ENCODE results near the gene FARSA. TPM values are rescaled to one million over a fixed set of nuclear protein-coding genes. Genes with fewer than 3 reads are reported as not detected.
A peak's percentile ranks its signal among the peaks of the same experiment; 100 is the strongest.

Gene FARSA
- total RNA-seq, 6 donors from 2014 or later = 35.3 to 104 (median 53.4) TPM

GRCh38 chr19:12885749-12886650 lies 47.5 kb downstream of the FARSA start:
- no peak for TF ChIP-seq POLR2AphosphoS5 (IDR thresholded peaks at IDR 0.05)
- TF ChIP-seq CTCF (IDR thresholded peaks at IDR 0.05) = peak in 1 of 6 experiments; percentile 3
- H3K4me3 ChIP-seq = peak overlapping the region; percentile 28 to 57 (median 48)
- H3K27me3 ChIP-seq = peaks cover 0 to 6% (median 2%) of the 10 kb centered on the region in 4 donors
- DNase-seq (no peak), ATAC-seq (ENCODE audit: low FRiP score in 2 of 2) (no peak)
- no peaks in the 10 kb centered on the region for H3K36me3 ChIP-seq
- H3K4me1 ChIP-seq = peaks cover 21 to 33% (median 23%) of the 10 kb centered on the region in 4 donors
- H3K9me3 ChIP-seq = peaks cover 0 to 8% (median 4%) of the 10 kb centered on the region in 4 donors
- H3K27ac ChIP-seq = peak overlapping the region in 2 of 4 donors; percentile 38 to 54
- 19 to 35% methylated on average over 4 to 13 of the region's 53 CpGs for WGBS, 2 donors

- H3K4me3 ChIP-seq = peak overlapping the region; percentile 28 to 57 (median 48)
- H3K27ac ChIP-seq = peak overlapping the region in 3 of 4 donors; percentile 38 to 54 (median 40)
- peak; percentile 62 to 81 for ATAC-seq (ENCODE audit: low FRiP score in 2 of 2)
- no peaks in the 10 kb centered on the region for H3K36me3 ChIP-seq
- 9% methylated on average over 53 of the region's 73 CpGs; no CpG with 5 or more reads in 1 of the 2 donors for WGBS, 2 donors
- peak; percentile 93 to 98 for DNase-seq
- TF ChIP-seq POLR2AphosphoS5 (IDR thresholded peaks at IDR 0.05) (no peak), CTCF (IDR thresholded peaks at IDR 0.05) (peak; percentile 56 to 82 (median 70))
- H3K9me3 ChIP-seq = peaks cover 0 to 8% (median 4%) of the 10 kb centered on the region in 4 donors
- peaks cover 21 to 36% (median 25%) of the 10 kb centered on the region in 4 donors for H3K4me1 ChIP-seq
- H3K27me3 ChIP-seq = peaks cover 0 to 6% (median 2%) of the 10 kb centered on the region in 4 donors
Measured at GRCh38 chr19:12884926-12885748, 48.4 kb downstream of the FARSA start.

GRCh38 chr19:12884627-12884925 lies 48.9 kb downstream of the FARSA start:
- H3K36me3 ChIP-seq = no peaks in the 10 kb centered on the region
- DNase-seq (no peak), ATAC-seq (ENCODE audit: low FRiP score in 2 of 2) (no peak)
- 69 to 75% methylated on average over 8 to 12 of the region's 12 CpGs for WGBS, 2 donors
- H3K4me1 ChIP-seq = peaks cover 21 to 38% (median 26%) of the 10 kb centered on the region in 4 donors
- peaks cover 0 to 8% (median 4%) of the 10 kb centered on the region in 4 donors for H3K9me3 ChIP-seq
- H3K4me3 ChIP-seq = peak overlapping the region in 3 of 4 donors; percentile 43 to 57 (median 53)
- TF ChIP-seq POLR2A (IDR thresholded peaks at IDR 0.05) (no peak), CTCF (IDR thresholded peaks at IDR 0.05) (no peak), EP300 (IDR thresholded peaks at IDR 0.05) (no peak), POLR2AphosphoS5 (IDR thresholded peaks at IDR 0.05) (no peak)
- peaks cover 0 to 6% (median 2%) of the 10 kb centered on the region in 4 donors for H3K27me3 ChIP-seq
- peak overlapping the region in 3 of 4 donors; percentile 10 to 54 (median 40) for H3K27ac ChIP-seq

GRCh38 chr19:12884202-12884601 lies 49.3 kb downstream of the FARSA start:
- TF ChIP-seq POLR2A (IDR thresholded peaks at IDR 0.05) (no peak), CTCF (IDR thresholded peaks at IDR 0.05) (no peak), POLR2AphosphoS5 (IDR thresholded peaks at IDR 0.05) (no peak), EP300 (IDR thresholded peaks at IDR 0.05) (no peak)
- Histone ChIP-seq H3K9me3 (peaks cover 0 to 8% (median 4%) of the 10 kb centered on the region in 4 donors), H3K4me3 (no peak overlapping the region), H3K36me3 (no peaks in the 10 kb centered on the region), H3K27ac (peak overlapping the region in 1 of 4 donors; percentile 54), H3K27me3 (peaks cover 0 to 6% (median 2%) of the 10 kb centered on the region in 4 donors), H3K4me1 (peaks cover 21 to 38% (median 27%) of the 10 kb centered on the region in 4 donors)
- ATAC-seq (ENCODE audit: low FRiP score in 2 of 2) = no peak
- 70 to 93% methylated on average over 1 to 3 of the region's 3 CpGs for WGBS, 2 donors
- DNase-seq = no peak

Data from upper lobe of left lung (tissue), 6 donors.